ENCODE data around the gene HOXC4. TPM values are rescaled to one million over a fixed set of nuclear protein-coding genes. Genes with fewer than 3 reads are reported as not detected.

Gene HOXC4
- polyA plus RNA-seq, 1 experiment: 0.93 TPM

- CTCF ChIA-PET: no interaction called here
- DNase-seq (ENCODE audit: low read depth): no peak
- TF ChIP-seq CTCF (IDR thresholded peaks at IDR 0.05; ENCODE audit: insufficient read depth, low read depth, low read length): no peak
- POLR2A ChIA-PET: no interaction called here
- peaks cover 29% of the 10 kb centered on the region for H3K27me3 ChIP-seq (ENCODE audit: control insufficient read depth, insufficient read depth, low read length)
- H3K36me3 ChIP-seq (ENCODE audit: control insufficient read depth, insufficient read depth, low read length): no peaks in the 10 kb centered on the region
- no peak overlapping the region for H3K4me3 ChIP-seq (ENCODE audit: low read depth, low read length)
Observed at GRCh38 chr12:54047160-54047963, 6.3 kb upstream of the HOXC4 start.

GRCh38 chr12:54047964-54048303, 5.7 kb upstream of the HOXC4 start:
- no peak for DNase-seq (ENCODE audit: low read depth)
- ChIA-PET CTCF (no interaction called here), POLR2A (no interaction called here)
- Histone ChIP-seq H3K27me3 (ENCODE audit: control insufficient read depth, insufficient read depth, low read length) (peaks cover 32% of the 10 kb centered on the region), H3K36me3 (ENCODE audit: control insufficient read depth, insufficient read depth, low read length) (no peaks in the 10 kb centered on the region), H3K4me3 (ENCODE audit: low read depth, low read length) (no peak overlapping the region)
- TF ChIP-seq CTCF (IDR thresholded peaks at IDR 0.05; ENCODE audit: insufficient read depth, low read depth, low read length): no peak

GRCh38 chr12:54048406-54049093, 5.1 kb upstream of the HOXC4 start:
- Histone ChIP-seq H3K4me3 (ENCODE audit: low read depth, low read length) (no peak overlapping the region), H3K27me3 (ENCODE audit: control insufficient read depth, insufficient read depth, low read length) (peaks cover 33% of the 10 kb centered on the region), H3K36me3 (ENCODE audit: control insufficient read depth, insufficient read depth, low read length) (no peaks in the 10 kb centered on the region)
- ChIA-PET POLR2A (no interaction called here), CTCF (no interaction called here)
- DNase-seq (ENCODE audit: low read depth): no peak
- TF ChIP-seq CTCF (IDR thresholded peaks at IDR 0.05; ENCODE audit: insufficient read depth, low read depth, low read length): no peak

- Histone ChIP-seq H3K36me3 (ENCODE audit: control insufficient read depth, insufficient read depth, low read length) (no peaks in the 10 kb centered on the region), H3K27me3 (ENCODE audit: control insufficient read depth, insufficient read depth, low read length) (peaks cover 33% of the 10 kb centered on the region), H3K4me3 (ENCODE audit: low read depth, low read length) (no peak overlapping the region)
- CTCF ChIA-PET: no interaction called here
- no peak for TF ChIP-seq CTCF (IDR thresholded peaks at IDR 0.05; ENCODE audit: insufficient read depth, low read depth, low read length)
- DNase-seq (ENCODE audit: low read depth): no peak
- POLR2A ChIA-PET: no interaction called here
Observed at GRCh38 chr12:54049108-54049507, 4.5 kb upstream of the HOXC4 start.

- no peak for TF ChIP-seq CTCF (IDR thresholded peaks at IDR 0.05; ENCODE audit: insufficient read depth, low read depth, low read length)
- no peak for DNase-seq (ENCODE audit: low read depth)
- POLR2A ChIA-PET: interaction anchor here (0.5 kb wide), 1 partner anchor 123 kb away, joined by 3 read pairs; no protein-coding TSS in a partner anchor
- Histone ChIP-seq H3K4me3 (ENCODE audit: low read depth, low read length) (no peak overlapping the region), H3K27me3 (ENCODE audit: control insufficient read depth, insufficient read depth, low read length) (peaks cover 34% of the 10 kb centered on the region), H3K36me3 (ENCODE audit: control insufficient read depth, insufficient read depth, low read length) (no peaks in the 10 kb centered on the region)
- CTCF ChIA-PET: interaction anchor here (0.9 to 4.4 kb wide), 4 partner anchors 12 to 139 kb away, joined by 3 to 15 read pairs (median 6); partner anchors contain the start of genes HOXC5 and SMUG1
Observed at GRCh38 chr12:54050482-54050810, 3.2 kb upstream of the HOXC4 start.
